HepG2 (cell line): ENCODE measurements around the gene THRAP3. TPM values are rescaled to one million over a fixed set of nuclear protein-coding genes. Genes with fewer than 3 reads are reported as not detected.

ENCODE experiments used
- ELF1 ChIP-seq: sonication (generic); formaldehyde crosslinking; IDR thresholded peaks from 2 replicates; pipeline ENCODE4 v1.4.0; 2020; ENCODE audit warnings: missing genetic modification reagents
- FOSL2 ChIP-seq: sonication (generic); formaldehyde crosslinking; IDR thresholded peaks from 2 replicates; pipeline ENCODE4 v1.4.0; 2020; ENCODE audit warnings: missing genetic modification reagents
- HCFC1 ChIP-seq: fragments of 150-350 bp; IDR thresholded peaks from 2 replicates; pipeline ENCODE4 v1.6.1; 2014; ENCODE audit warnings: low read depth, low read length
- JUND ChIP-seq: sonication (generic); formaldehyde crosslinking; IDR thresholded peaks from 2 replicates; pipeline ENCODE4 v1.8.0; 2022; ENCODE audit warnings: mild to moderate bottlenecking, missing genetic modification reagents
- KAT8 ChIP-seq: IDR thresholded peaks from 2 replicates; pipeline ENCODE4 v1.6.1; 2016; ENCODE audit warnings: missing genetic modification reagents, missing compliant biosample characterization
- KDM2A ChIP-seq: sonication (generic); formaldehyde crosslinking; IDR thresholded peaks from 2 replicates; pipeline ENCODE4 v1.4.0; 2020; ENCODE audit warnings: low read depth, missing genetic modification reagents, borderline replicate concordance
- RXRB ChIP-seq: IDR thresholded peaks from 2 replicates; pipeline ENCODE4 v1.6.1; 2016; ENCODE audit warnings: borderline replicate concordance, missing genetic modification reagents, missing compliant biosample characterization
- SAP130 ChIP-seq: IDR thresholded peaks from 2 replicates; pipeline ENCODE4 v1.6.1; 2016; ENCODE audit warnings: low read depth
- SMC3 ChIP-seq: IDR thresholded peaks from 2 replicates; pipeline ENCODE4 v1.6.1; 2011; ENCODE audit warnings: low read length, improper control_type of control experiment
- XRCC5 ChIP-seq: fragments of 200-400 bp; formaldehyde crosslinking; optimal IDR thresholded peaks from 2 replicates; pipeline ENCODE3; 2017; ENCODE audit warnings: mild to moderate bottlenecking, low read length
- ZBTB1 ChIP-seq: sonication (generic); formaldehyde crosslinking; IDR thresholded peaks from 2 replicates; pipeline ENCODE4 v1.4.0; 2020; ENCODE audit warnings: missing genetic modification reagents, borderline replicate concordance
- ZKSCAN8 ChIP-seq: IDR thresholded peaks from 2 replicates; pipeline ENCODE4 v1.6.1; 2016; ENCODE audit warnings: borderline replicate concordance, missing genetic modification reagents, missing compliant biosample characterization
- ZNF749 ChIP-seq: sonication (generic); formaldehyde crosslinking; IDR thresholded peaks from 2 replicates; pipeline ENCODE4 v1.8.0; 2022; ENCODE audit warnings: mild to moderate bottlenecking, missing genetic modification reagents, moderate library complexity, borderline replicate concordance
- polyA plus RNA-seq, 8 experiments: library from polyadenylated mRNA; depleted of rRNA in 3 of 8; stranded (reverse) in 7 of 8; unstranded in 1 of 8; fragments of >200 nt; fragmentation: Illumina TruSeq in 4 of 8; extraction: Trizol in 4 of 8; gene quantifications; 2 replicates each; pipeline versions ENCODE4 v1.2.1 to v1.2.3, GENCODE V29; 2011 to 2016; ENCODE audit warnings: low read depth in 4 of 8, missing spikeins in 1 of 8, mixed read lengths in 1 of 8; ENCODE audit not compliant: insufficient read depth in 1 of 8
- total RNA-seq, 5 experiments: library from RNA; depleted of rRNA; stranded (reverse); fragments of >200 nt; fragmentation: Illumina TruSeq; extraction: Trizol; gene quantifications; 2 replicates each; pipeline ENCODE4 v1.2.3, GENCODE V29; 2016; ENCODE audit warnings: low read depth in 1 of 5
- TF ChIP-seq, protein P1 (sequence below): sonication (generic); formaldehyde crosslinking; IDR thresholded peaks from 2 replicates; pipeline ENCODE4 v1.5.1; 2020; ENCODE audit warnings: mild to moderate bottlenecking, missing genetic modification reagents, borderline replicate concordance
- TF ChIP-seq, protein P2 (sequence below), 2 experiments: sonication (generic) in 1 of 2; formaldehyde crosslinking in 1 of 2; IDR thresholded peaks; 2 replicates each; pipeline versions ENCODE4 v1.4.0 to v1.6.1; 2018 to 2020; ENCODE audit warnings: missing genetic modification reagents in 2 of 2, borderline replicate concordance in 1 of 2, low read depth in 1 of 2, mild to moderate bottlenecking in 1 of 2, missing biosample characterization in 1 of 2
- TF ChIP-seq, protein P3 (sequence below): IDR thresholded peaks from 2 replicates; pipeline ENCODE4 v1.4.0; 2020; ENCODE audit warnings: mild to moderate bottlenecking, missing genetic modification reagents
- TF ChIP-seq, protein P4 (sequence below): sonication (generic); formaldehyde crosslinking; IDR thresholded peaks from 2 replicates; pipeline ENCODE4 v1.4.0; 2020; ENCODE audit warnings: missing genetic modification reagents, borderline replicate concordance
- TF ChIP-seq, protein P5 (sequence below): sonication (generic); formaldehyde crosslinking; IDR thresholded peaks from 2 replicates; pipeline ENCODE4 v1.4.0; 2020; ENCODE audit warnings: missing genetic modification reagents

The THRAP3 gene
- total and polyA plus RNA-seq, 2 of the 13 experiments (the other 11 are each of a cell fraction or from before 2014, with no cell fraction given): 45.0 to 92.6 TPM

DNA sequence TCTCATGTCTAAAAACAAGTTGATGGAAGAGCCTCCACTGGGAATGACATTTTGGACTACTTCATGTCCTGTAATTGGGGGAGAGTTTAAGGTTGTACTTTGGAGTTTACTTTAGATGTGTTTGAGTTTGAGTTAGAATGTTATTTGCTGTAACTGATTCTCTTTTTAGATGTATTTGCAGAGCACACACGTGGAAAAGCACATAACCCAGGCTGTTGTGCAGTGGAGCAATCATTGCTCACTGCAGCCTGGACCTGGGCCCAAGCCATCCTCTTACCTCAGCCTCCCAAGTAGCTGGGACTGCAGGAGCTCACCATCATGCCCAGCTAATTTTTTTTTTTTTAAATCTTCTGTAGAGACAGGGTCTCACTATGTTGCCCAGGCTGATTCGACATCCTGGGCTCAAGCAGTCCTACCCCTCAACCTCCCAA lies 45.2 kb downstream of the THRAP3 start (continued):
- TF ChIP-seq, protein P1, sequence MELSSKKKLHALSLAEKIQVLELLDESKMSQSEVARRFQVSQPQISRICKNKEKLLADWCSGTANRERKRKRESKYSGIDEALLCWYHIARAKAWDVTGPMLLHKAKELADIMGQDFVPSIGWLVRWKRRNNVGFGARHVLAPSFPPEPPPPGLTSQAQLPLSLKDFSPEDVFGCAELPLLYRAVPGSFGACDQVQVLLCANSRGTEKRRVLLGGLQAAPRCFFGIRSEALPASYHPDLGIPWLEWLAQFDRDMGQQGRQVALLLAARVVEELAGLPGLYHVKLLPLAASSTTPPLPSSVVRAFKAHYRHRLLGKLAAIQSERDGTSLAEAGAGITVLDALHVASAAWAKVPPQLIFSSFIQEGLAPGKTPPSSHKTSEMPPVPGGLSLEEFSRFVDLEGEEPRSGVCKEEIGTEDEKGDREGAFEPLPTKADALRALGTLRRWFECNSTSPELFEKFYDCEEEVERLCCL (CRISPR knock-in tag): no peak
- TF ChIP-seq, protein P2, sequence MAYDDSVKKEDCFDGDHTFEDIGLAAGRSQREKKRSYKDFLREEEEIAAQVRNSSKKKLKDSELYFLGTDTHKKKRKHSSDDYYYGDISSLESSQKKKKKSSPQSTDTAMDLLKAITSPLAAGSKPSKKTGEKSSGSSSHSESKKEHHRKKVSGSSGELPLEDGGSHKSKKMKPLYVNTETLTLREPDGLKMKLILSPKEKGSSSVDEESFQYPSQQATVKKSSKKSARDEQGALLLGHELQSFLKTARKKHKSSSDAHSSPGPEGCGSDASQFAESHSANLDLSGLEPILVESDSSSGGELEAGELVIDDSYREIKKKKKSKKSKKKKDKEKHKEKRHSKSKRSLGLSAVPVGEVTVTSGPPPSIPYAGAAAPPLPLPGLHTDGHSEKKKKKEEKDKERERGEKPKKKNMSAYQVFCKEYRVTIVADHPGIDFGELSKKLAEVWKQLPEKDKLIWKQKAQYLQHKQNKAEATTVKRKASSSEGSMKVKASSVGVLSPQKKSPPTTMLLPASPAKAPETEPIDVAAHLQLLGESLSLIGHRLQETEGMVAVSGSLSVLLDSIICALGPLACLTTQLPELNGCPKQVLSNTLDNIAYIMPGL (CRISPR knock-in tag; IDR thresholded peaks at IDR 0.05; ENCODE audit: borderline replicate concordance in 1 of 2, low read depth in 1 of 2): peak in 1 of 2 experiments; percentile 26; a peak in 1 of 4 replicates
- TF ChIP-seq SAP130 (CRISPR knock-in tag) (peak; percentile 94), ZNF749 (CRISPR knock-in tag) (no peak; the same call in 1 of the 2 replicates), KDM2A (CRISPR knock-in tag) (peak; percentile 53; the same call in 1 of the 2 replicates), SMC3 (0 out of 2 replicates have a peak, but pooled peaks have one; percentile 16), ZBTB1 (CRISPR knock-in tag) (no peak), RXRB (peak; percentile 91), JUND (peak; percentile 52; the same call in 1 of the 2 replicates), HCFC1 (no peak), XRCC5 (peak; percentile 8), ELF1 (CRISPR knock-in tag) (peak; percentile 31; the same call in 1 of the 2 replicates), FOSL2 (peak; percentile 83), ZKSCAN8 (peak; percentile 89; the same call in 1 of the 2 replicates), KAT8 (CRISPR knock-in tag) (peak; percentile 50)
- TF ChIP-seq, protein P3, sequence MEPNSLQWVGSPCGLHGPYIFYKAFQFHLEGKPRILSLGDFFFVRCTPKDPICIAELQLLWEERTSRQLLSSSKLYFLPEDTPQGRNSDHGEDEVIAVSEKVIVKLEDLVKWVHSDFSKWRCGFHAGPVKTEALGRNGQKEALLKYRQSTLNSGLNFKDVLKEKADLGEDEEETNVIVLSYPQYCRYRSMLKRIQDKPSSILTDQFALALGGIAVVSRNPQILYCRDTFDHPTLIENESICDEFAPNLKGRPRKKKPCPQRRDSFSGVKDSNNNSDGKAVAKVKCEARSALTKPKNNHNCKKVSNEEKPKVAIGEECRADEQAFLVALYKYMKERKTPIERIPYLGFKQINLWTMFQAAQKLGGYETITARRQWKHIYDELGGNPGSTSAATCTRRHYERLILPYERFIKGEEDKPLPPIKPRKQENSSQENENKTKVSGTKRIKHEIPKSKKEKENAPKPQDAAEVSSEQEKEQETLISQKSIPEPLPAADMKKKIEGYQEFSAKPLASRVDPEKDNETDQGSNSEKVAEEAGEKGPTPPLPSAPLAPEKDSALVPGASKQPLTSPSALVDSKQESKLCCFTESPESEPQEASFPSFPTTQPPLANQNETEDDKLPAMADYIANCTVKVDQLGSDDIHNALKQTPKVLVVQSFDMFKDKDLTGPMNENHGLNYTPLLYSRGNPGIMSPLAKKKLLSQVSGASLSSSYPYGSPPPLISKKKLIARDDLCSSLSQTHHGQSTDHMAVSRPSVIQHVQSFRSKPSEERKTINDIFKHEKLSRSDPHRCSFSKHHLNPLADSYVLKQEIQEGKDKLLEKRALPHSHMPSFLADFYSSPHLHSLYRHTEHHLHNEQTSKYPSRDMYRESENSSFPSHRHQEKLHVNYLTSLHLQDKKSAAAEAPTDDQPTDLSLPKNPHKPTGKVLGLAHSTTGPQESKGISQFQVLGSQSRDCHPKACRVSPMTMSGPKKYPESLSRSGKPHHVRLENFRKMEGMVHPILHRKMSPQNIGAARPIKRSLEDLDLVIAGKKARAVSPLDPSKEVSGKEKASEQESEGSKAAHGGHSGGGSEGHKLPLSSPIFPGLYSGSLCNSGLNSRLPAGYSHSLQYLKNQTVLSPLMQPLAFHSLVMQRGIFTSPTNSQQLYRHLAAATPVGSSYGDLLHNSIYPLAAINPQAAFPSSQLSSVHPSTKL (CRISPR knock-in tag): peak; percentile 90
- TF ChIP-seq, protein P4, sequence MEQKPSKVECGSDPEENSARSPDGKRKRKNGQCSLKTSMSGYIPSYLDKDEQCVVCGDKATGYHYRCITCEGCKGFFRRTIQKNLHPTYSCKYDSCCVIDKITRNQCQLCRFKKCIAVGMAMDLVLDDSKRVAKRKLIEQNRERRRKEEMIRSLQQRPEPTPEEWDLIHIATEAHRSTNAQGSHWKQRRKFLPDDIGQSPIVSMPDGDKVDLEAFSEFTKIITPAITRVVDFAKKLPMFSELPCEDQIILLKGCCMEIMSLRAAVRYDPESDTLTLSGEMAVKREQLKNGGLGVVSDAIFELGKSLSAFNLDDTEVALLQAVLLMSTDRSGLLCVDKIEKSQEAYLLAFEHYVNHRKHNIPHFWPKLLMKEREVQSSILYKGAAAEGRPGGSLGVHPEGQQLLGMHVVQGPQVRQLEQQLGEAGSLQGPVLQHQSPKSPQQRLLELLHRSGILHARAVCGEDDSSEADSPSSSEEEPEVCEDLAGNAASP (CRISPR knock-in tag): peak; percentile 78
- TF ChIP-seq, protein P5, sequence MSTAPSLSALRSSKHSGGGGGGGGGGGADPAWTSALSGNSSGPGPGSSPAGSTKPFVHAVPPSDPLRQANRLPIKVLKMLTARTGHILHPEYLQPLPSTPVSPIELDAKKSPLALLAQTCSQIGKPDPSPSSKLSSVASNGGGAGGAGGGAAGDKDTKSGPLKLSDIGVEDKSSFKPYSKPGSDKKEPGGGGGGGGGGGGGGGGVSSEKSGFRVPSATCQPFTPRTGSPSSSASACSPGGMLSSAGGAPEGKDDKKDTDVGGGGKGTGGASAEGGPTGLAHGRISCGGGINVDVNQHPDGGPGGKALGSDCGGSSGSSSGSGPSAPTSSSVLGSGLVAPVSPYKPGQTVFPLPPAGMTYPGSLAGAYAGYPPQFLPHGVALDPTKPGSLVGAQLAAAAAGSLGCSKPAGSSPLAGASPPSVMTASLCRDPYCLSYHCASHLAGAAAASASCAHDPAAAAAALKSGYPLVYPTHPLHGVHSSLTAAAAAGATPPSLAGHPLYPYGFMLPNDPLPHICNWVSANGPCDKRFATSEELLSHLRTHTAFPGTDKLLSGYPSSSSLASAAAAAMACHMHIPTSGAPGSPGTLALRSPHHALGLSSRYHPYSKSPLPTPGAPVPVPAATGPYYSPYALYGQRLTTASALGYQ (CRISPR knock-in tag): peak; percentile 84; the same call in 1 of the 2 replicates
